Stimulated activated CD8-positive, alpha-beta memory T cell treated with anti-CD3 and anti-CD28 coated beads, Interleukin-7, amount 100 ng/mL, for 1 hour (primary cell): ENCODE data around the gene ANAPC1.
"Not testable (repeated sequence)": the region's sequence is repeated elsewhere in the genome, so short reads cannot be mapped to it uniquely, and the experiment has no call there.

Experiments
- DNase-seq, 2 donors: peaks; one replicate each; pipeline ENCODE4 v3.0.0-alpha.2; 2020; ENCODE audit warnings: low read depth in 2 of 2

ANAPC1 gene

GRCh38 chr2:111905475-111905869, 21.5 kb upstream of the ANAPC1 start:
- not testable (repeated sequence) for DNase-seq

GRCh38 chr2:111904726-111905474, 20.9 kb upstream of the ANAPC1 start:
- DNase-seq = no peak

- no peak for DNase-seq
These were observed 20.0 kb upstream of the ANAPC1 start for GRCh38 chr2:111903930-111904439.

GRCh38 chr2:111903516-111903915, 19.5 kb upstream of the ANAPC1 start:
- DNase-seq = no peak

- no peak for DNase-seq
These were observed 16.9 kb upstream of the ANAPC1 start for GRCh38 chr2:111900859-111901258.

GRCh38 chr2:111898703-111899514, 14.9 kb upstream of the ANAPC1 start:
- DNase-seq = no peak

GRCh38 chr2:111897924-111898702, 14.1 kb upstream of the ANAPC1 start, which contains the start of gene MERTK:
Gene MERTK (plus strand): TSS chr2:111898607. CDS start chr2:111898736, 129 bp downstream.
- DNase-seq = no peak

GRCh38 chr2:111897630-111897923, 13.6 kb upstream of the ANAPC1 start:
- no peak for DNase-seq

- DNase-seq = no peak
These were observed 12.6 kb upstream of the ANAPC1 start for GRCh38 chr2:111896576-111896975.

GRCh38 chr2:111896024-111896423, 12.0 kb upstream of the ANAPC1 start:
- DNase-seq = no peak

GRCh38 chr2:111884592-111884964, 585 bp upstream of the ANAPC1 start:
- DNase-seq = no peak

GRCh38 chr2:111872806-111873205, 11.2 kb downstream of the ANAPC1 start:
- DNase-seq = not testable (repeated sequence)

GRCh38 chr2:111865124-111865523, 18.9 kb downstream of the ANAPC1 start:
- not testable (repeated sequence) for DNase-seq

GRCh38 chr2:111860005-111860404, 24.0 kb downstream of the ANAPC1 start:
- not testable (repeated sequence) for DNase-seq

GRCh38 chr2:111852544-111852943, 31.4 kb downstream of the ANAPC1 start:
- DNase-seq = not testable (repeated sequence)

GRCh38 chr2:111850646-111851045, 33.3 kb downstream of the ANAPC1 start:
- not testable (repeated sequence) for DNase-seq

GRCh38 chr2:111839625-111840282, 44.2 kb downstream of the ANAPC1 start:
- not testable (repeated sequence) for DNase-seq

- not testable (repeated sequence) for DNase-seq
These were observed 45.0 kb downstream of the ANAPC1 start for GRCh38 chr2:111838992-111839391.

GRCh38 chr2:111834221-111834620, 49.8 kb downstream of the ANAPC1 start:
- DNase-seq = not testable (repeated sequence)

- DNase-seq = not testable (repeated sequence)
These were observed 53.5 kb downstream of the ANAPC1 start for GRCh38 chr2:111830479-111830878.

- not testable (repeated sequence) for DNase-seq
These were observed 55.7 kb downstream of the ANAPC1 start for GRCh38 chr2:111828217-111828766.
